HG03103 (cell line): ENCODE data around the gene DUSP2.
A peak's percentile ranks its signal among the peaks of the same experiment; 100 is the strongest.
"Not testable (repeated sequence)": the region's sequence is repeated elsewhere in the genome, so short reads cannot be mapped to it uniquely, and the experiment has no call there.

ENCODE experiments used
- ATAC-seq: cut with Tn5 transposase; IDR thresholded peaks from one replicate; pipeline ENCODE4 v1.9.1; 2021; ENCODE audit warnings: low read depth; ENCODE audit not compliant: unreplicated experiment

The DUSP2 gene

GRCh38 chr2:96148410-96149217 lies 3.4 kb upstream of the DUSP2 start:
- no peak for ATAC-seq

- no peak for ATAC-seq
Measured at GRCh38 chr2:96147593-96148201, 2.5 kb upstream of the DUSP2 start.

GRCh38 chr2:96146881-96147592 lies 1.8 kb upstream of the DUSP2 start:
- no peak for ATAC-seq

- ATAC-seq = peak; percentile 26
Measured at GRCh38 chr2:96146153-96146880, 1.1 kb upstream of the DUSP2 start.

- ATAC-seq = no peak
Measured at GRCh38 chr2:96145848-96146152, 560 bp upstream of the DUSP2 start.

GRCh38 chr2:96144481-96145035 lies 682 bp downstream of the DUSP2 start:
- ATAC-seq = no peak

GRCh38 chr2:96143848-96144480 lies 1.3 kb downstream of the DUSP2 start:
- no peak for ATAC-seq

DNA sequence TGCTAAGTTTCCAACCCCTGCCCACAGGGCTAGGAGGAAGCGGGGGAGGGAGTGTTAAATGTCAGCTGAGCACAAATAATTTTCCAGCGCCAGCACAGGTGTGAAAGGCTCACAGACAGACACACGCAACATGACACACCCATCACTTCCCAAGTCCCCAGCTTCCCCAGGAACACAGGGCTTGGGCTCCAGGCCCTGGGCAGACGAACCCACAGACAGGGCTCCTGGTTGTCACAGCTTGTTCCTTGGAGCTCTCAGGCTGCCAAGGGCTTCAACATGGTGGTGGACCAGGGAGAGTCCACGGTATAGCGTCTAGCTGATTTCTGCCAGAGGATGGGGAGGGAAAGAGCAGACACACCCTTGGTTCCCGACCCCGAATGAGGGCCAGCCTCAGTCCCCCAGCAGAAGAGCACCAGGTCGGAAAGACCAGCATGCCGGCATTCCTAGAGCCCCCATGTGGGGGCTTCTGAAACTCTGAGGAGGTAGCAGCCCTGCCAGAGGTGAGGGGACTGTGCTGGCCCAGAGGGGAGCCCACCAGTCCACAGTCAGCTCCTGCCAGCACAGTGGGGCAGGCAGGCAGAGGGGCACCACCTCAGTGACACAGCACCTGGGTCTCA lies 1.9 kb downstream of the DUSP2 start:
- ATAC-seq = no peak

DNA sequence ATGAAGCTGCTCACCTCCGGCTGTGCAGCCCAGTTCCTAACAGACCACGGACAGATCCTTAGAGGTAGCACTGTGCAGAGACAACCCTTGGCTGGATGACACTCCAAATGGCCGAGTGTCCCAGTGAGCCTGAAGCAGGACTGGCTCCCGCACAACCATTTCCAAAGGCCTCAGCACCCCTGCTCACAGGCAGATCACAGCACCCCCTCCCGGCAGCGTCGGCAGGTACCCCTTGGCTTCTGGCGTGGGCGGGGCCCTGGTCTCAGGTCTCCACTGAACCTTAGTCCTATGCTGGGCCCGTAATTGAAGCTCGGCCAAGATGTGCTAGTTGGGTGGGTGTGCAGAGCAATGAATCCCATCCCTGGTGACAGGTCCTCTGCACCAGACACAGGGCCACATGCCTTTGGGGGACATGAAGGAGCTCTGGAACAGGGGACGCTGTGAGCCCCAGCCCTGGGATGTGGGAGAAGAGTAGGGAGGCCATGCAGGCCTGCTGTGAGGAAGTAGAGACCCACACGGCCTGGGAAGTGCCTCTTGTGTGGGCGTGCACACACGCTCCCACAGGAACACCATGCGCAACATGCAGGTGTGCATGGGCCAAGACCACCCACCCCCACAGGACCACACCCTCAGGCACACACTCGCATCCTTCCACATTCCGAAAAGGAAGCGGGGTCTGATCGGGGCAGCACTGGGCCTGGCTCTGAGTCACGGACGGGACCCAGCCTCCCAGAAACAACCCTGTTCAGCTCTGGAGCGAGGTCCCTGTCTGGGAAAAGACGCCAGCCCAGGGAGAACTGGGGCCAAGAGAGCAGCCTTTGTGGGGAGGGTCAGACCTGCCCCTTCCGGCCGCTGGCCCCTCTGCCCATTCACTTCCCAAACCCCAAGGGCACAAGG lies 2.8 kb downstream of the DUSP2 start:
- no peak for ATAC-seq

DNA sequence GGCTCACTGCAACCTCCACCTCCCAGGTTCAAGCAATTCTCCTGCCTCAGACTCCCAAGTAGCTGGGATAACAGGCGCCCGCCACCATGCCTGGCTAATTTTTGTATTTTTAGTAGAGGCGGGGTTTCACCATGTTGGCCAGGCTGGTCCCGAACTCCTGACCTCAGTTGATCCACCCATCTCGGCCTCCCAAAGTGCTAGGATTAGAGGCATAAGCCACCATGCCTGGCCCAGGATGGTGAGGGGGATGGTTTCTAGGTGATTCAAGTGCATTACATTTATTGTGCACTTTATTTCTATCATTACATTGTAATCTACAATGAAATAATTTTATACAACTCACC lies 3.6 kb downstream of the DUSP2 start:
- ATAC-seq = not testable (repeated sequence)

DNA sequence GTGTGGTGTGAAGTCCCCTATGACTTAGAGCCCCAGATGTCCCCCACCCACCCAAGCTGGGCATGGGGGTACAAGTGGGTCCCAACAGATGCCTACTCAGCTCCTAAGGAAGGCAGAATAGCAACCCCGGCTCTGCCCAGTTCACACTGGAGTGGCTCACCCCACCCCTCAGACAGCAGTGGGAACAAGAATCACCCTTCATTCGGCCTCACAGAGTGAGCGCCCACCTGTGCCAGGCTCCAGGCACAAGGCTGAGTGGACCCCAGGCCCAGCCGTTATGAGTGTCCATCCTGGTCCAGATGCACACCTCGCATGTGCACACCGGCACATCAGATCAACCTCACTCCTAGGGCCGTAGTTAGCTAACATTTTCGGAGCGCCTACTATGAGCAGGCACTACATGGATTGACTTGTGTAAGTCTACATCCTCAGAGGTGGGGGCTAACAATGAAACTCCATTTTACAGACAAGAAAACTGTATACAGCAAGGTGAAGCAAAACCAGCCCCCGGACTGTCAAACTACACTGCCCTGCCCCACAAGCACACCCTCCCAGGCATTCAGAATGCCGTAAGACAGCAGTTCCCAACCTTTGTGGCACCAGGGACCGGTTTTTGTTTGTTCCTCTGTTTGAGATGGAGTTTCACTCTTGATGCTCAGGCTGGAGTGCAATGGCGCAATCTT lies 4.2 kb downstream of the DUSP2 start:
- no peak for ATAC-seq

- no peak for ATAC-seq
Measured at GRCh38 chr2:96139181-96139758, 6.0 kb downstream of the DUSP2 start.

DNA sequence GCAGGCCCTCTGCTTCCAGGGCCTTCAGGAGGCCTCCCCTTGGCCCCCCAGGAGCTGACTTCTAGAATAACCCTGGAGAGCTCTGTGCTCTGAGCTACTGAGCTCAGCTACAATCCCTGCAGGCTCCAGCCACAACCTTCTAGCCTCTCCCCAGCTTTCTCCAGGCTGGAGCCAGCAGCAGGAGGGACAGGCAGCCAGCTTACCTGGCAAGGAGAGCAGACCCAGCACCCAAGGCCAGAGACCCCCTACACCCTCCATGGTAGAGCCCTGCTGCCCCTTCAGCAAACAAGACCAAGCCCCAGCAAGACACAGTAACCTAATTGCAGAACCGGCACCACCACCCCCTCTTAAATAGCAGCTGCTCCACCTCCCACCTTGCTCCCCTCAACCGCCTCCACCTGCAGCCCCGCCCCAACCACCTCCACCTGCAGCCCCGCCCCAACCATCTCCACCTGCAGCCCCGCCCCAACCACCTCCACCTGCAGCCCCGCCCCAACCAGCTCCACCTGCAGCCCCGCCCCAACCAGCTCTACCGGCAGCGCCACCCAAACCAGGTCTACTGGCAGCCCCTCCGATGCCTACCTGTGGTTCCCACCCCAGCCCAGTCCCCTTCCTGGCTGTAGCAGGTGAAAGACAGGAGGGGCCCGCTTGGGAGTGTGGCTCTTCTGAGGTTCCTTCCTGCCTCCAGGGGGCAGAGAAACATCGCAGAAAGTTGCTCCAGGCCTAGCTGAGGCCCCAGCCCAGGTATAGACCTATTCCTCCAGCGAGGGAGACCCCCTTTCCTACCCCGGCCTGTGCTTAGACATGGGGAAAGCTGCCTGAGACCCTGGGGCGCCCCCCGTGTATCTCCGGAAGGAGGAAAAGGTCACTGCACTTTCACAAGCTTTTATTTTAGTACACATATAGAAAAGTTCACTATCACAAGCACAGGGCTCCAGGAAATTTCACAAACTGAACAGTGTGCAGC lies 6.8 kb downstream of the DUSP2 start, which contains the start of gene ASTL:
Gene ASTL, minus strand, starts transcription at position 324 of the 967 bp plus-strand sequence. Its CDS starts 66 bp downstream, at position 258.
- ATAC-seq = no peak

DNA sequence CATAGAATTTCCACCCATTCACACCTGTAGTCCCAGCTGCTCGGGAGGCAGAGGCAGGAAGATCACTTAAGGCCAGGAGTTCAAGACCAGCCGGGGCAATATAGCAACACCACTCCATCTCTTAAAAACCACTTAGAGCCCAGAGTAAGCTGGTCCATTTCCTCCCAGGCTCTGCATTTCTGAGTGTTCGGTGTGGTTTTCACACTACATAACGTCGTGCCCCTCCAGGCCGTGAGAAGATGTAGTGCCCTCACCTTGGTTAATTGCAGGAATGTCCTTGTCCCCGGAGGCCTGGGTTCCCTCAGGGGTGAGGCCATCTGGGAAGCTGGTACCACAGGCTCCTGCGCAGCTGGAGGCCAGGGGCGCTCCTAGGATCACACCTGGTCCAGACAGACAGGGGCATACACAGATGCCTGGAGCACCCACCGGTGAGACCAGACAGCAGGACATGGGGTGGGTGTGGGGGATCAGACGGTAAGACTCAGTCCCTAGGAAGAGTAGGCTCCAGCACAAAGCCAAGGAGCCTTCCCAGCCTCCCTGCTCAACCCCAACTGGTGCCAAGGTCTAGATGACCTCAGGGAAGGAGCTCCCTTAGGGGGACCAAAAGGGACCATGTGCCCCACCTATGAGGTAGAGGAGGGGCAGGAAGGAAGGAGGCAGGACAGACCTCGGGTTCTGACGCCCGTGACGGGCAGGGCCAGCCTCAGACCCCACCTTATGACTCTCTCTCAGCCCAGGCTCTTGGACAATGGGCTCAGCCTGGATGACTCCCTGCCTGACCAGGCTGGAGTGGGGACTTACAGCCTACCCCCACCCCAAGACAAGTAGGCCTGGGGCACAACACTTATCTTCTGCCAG lies 7.7 kb downstream of the DUSP2 start:
- no peak for ATAC-seq

- no peak for ATAC-seq
Measured at GRCh38 chr2:96136129-96136720, 9.0 kb downstream of the DUSP2 start.

- ATAC-seq = no peak
Measured at GRCh38 chr2:96135621-96136020, 9.6 kb downstream of the DUSP2 start.
